ENCODE measurements around the gene TBC1D9. TPM values are rescaled to one million over a fixed set of nuclear protein-coding genes. Genes with fewer than 3 reads are reported as not detected.

Gene TBC1D9
- total RNA-seq, 1 donor from 2014 or later: 20.3 TPM

- TF ChIP-seq, protein P1, sequence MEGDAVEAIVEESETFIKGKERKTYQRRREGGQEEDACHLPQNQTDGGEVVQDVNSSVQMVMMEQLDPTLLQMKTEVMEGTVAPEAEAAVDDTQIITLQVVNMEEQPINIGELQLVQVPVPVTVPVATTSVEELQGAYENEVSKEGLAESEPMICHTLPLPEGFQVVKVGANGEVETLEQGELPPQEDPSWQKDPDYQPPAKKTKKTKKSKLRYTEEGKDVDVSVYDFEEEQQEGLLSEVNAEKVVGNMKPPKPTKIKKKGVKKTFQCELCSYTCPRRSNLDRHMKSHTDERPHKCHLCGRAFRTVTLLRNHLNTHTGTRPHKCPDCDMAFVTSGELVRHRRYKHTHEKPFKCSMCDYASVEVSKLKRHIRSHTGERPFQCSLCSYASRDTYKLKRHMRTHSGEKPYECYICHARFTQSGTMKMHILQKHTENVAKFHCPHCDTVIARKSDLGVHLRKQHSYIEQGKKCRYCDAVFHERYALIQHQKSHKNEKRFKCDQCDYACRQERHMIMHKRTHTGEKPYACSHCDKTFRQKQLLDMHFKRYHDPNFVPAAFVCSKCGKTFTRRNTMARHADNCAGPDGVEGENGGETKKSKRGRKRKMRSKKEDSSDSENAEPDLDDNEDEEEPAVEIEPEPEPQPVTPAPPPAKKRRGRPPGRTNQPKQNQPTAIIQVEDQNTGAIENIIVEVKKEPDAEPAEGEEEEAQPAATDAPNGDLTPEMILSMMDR (conservative IDR thresholded peaks at IDR 0.05; ENCODE audit: low read depth, low read length): no peak
- H3K4me3 ChIP-seq (ENCODE audit: low read depth, low read length): no peak overlapping the region
- DNase-seq (ENCODE audit: low read depth): no peak
Observed at GRCh38 chr4:140675599-140676231, 80.5 kb downstream of the TBC1D9 start.

DNA sequence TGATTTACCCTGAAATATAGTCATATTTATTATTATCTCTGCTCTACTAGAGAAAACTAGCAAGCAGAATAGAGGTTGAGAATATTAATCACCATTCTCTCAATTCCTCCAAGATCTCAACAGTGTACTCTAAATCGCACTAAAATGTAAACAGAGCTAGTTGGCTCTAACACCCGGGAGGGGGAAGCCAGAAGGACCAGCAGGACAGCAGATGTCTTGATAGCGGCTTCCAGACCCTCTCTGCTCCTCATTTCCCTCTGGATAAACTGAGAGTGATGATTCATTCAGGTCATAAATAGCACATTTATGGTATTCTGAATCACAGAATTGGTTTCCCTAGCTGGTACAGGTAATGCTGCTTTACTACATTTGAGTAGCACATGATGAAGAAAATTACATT is 82.5 kb downstream of the TBC1D9 start:
- TF ChIP-seq, protein P1 (conservative IDR thresholded peaks at IDR 0.05; ENCODE audit: low read depth, low read length): no peak
- no peak for DNase-seq (ENCODE audit: low read depth)
- H3K4me3 ChIP-seq (ENCODE audit: low read depth, low read length): no peak overlapping the region

- TF ChIP-seq, protein P1 (conservative IDR thresholded peaks at IDR 0.05; ENCODE audit: low read depth, low read length): no peak
- H3K4me3 ChIP-seq (ENCODE audit: low read depth, low read length): no peak overlapping the region
- DNase-seq (ENCODE audit: low read depth): no peak
Observed at GRCh38 chr4:140672416-140672815, 83.8 kb downstream of the TBC1D9 start.

DNA sequence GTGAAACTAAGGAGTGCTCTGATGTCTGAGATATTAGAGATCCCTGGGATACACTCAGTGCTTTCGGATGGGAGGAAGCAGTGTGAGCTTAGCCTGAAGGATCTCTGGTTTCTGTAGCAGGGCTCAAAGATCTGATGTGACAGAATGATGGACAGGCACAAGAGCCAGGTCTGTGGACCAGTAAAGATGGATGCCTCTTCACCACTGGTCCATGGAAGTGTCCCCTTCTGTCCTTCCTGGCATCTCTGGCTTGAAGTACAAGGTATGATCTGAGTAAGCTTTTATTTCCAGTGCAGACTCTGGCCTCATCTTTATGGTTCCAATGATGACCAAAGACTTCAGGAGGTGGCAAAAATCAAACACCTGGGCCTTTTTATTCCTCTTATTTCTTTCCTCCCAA is 88.1 kb downstream of the TBC1D9 start:
- TF ChIP-seq, protein P1 (conservative IDR thresholded peaks at IDR 0.05; ENCODE audit: low read depth, low read length): no peak
- no peak overlapping the region for H3K4me3 ChIP-seq (ENCODE audit: low read depth, low read length)
- DNase-seq (ENCODE audit: low read depth): no peak

DNA sequence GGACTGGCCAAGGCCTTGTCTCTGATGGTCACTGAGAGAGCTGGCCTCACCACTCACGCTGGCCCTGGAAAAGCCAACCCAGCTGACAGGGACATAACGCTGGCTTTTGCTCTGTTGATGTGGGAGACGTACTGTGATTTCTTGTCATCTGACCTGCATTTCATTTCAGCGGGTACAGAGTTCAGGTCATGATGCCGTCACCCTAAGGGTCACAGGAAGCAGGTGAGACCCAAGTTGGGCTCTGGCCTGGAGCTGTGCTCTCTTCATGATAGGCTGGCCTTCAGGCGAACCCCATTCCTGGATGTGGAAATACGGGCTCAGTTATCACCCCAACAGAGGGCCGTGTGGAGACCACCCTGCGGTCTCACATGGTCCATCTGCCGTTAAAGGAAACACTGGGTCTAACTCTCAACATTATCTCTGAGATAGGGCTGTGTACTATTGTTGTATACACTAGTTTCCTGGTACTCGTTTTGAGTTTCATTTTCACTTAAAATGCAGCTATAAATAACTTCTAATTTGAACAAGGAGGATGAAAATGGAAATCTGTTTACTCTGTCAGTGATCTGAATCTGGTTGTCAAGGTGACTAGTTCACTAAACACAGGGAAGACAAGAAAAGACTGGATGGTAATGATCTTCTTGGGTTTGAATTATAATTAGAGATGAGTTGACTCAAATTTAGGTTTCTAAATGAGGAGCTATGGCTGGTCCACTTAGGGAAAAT is 89.1 kb downstream of the TBC1D9 start:
- H3K4me3 ChIP-seq (ENCODE audit: low read depth, low read length): no peak overlapping the region
- DNase-seq (ENCODE audit: low read depth): no peak
- TF ChIP-seq, protein P1 (conservative IDR thresholded peaks at IDR 0.05; ENCODE audit: low read depth, low read length): no peak

- TF ChIP-seq, protein P1 (conservative IDR thresholded peaks at IDR 0.05; ENCODE audit: low read depth, low read length): no peak
- peak; percentile 32 for DNase-seq (ENCODE audit: low read depth)
Observed at GRCh38 chr4:140662082-140662869, 93.9 kb downstream of the TBC1D9 start.

More at GRCh38 chr4:140662082-140662869, 93.9 kb downstream of the TBC1D9 start:
- no peak overlapping the region for H3K4me3 ChIP-seq (ENCODE audit: low read depth, low read length)

All from epithelial cell of proximal tubule (primary cell).